GM11168 (cell line): Measurements from ENCODE around the gene IQSEC2.

Experiments
- in situ Hi-C: fragments of 300-500 bp; cut with MboI; formaldehyde crosslinking; loops from one replicate; pipeline ENCODE4 v1.12.0; 2022; ENCODE audit warnings: low sequenced_read_pairs; ENCODE audit not compliant: unreplicated experiment

The IQSEC2 gene

DNA sequence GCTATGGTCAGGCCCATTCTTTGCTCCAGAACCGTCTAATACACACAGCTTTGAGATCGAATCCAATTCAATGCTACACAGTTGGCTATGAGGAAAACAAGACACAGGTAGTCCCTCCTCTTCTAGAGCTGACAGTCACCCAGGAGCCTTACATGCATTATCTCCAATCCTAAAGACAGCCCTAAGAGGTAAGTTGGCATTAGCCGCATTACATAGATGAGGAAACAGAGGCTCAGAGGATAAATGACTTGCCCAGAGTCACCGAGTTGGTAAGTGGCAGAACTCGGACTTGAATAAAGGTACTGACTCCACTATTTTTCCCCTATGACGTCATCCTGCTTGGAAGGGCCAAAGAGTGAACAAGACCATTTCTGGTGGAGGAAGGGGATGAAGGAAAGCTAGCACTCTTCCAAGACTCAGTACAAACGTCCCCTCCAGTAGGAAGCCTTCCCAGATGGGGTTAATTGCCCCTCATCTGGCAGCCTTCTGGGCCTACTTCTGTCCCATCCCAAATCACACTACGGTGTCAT, 8.5 kb downstream of the IQSEC2 start:
- in situ Hi-C loops, result no loop called here

DNA sequence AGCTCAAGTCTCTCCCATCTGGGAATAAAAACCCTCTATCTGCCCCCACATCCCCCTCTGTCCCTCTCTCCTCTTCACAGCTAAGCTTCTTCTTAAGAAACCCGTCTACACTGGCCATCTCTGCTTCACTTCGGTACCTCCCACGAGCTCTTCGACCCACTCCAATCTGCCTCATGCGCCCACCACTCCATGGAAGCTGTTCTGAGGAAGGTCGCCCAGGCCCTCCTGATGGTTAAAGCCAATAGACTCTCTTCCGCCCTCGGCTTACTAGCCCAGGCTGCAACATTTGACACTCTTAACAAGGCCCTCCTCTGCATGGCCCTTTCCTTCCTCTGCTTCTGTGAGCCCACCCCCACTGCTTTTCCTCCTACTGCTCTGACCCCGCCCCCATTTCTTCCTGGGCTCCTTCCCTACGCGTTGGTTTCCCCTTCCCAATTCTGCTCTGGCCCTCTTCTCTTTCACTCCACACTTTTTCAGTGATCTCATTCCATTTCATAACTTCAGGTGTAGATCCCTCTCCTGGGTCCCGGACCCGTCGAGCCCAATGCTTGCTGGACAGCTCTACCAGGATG, 11.8 kb downstream of the IQSEC2 start:
- in situ Hi-C loops, result no loop called here

GRCh38 chrX:53268173-53268572, 13.2 kb downstream of the IQSEC2 start:
- in situ Hi-C loops, result no loop called here

GRCh38 chrX:53266914-53267313, 14.5 kb downstream of the IQSEC2 start:
- in situ Hi-C loops, result no loop called here

DNA sequence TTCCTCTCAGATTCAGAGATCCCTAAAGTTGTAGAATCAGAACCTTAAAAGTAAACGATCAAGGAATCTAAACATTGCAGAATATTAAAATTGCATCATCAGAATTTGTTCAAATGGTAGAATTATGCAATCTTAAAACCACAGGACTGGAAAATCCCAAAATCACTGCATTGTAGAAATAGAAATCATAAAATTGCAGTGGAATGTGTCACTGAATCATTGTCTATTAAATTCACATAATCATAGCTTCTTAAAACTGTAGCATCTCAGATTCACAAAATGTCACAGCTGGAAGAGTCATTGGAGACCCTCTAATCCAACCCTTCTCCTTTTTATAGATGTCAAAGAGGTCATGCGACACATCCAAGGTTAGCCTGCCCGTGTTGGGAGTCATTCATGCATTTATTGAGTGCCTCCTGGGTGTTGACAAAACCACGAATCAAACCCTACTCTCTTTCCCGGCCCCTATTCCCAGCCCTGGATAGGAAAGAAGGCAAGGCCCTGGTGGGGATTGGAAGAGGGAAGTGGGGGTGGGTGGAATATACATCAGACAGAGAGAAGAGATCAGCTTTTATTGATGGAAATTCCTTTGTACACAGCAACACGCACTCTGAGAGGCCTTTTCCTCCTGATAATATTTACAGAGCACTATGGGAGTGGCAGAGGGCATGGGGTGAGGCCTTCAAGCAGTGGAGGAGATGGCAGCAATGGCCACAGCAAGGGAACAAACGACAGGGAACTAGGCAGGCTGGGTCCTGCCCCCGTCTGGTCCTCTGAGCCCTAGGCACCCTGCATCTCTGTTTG, 15.4 kb downstream of the IQSEC2 start:
- in situ Hi-C loops, result no loop called here

- in situ Hi-C loops, result no loop called here
These were observed 17.7 kb downstream of the IQSEC2 start for GRCh38 chrX:53263597-53264094.

DNA sequence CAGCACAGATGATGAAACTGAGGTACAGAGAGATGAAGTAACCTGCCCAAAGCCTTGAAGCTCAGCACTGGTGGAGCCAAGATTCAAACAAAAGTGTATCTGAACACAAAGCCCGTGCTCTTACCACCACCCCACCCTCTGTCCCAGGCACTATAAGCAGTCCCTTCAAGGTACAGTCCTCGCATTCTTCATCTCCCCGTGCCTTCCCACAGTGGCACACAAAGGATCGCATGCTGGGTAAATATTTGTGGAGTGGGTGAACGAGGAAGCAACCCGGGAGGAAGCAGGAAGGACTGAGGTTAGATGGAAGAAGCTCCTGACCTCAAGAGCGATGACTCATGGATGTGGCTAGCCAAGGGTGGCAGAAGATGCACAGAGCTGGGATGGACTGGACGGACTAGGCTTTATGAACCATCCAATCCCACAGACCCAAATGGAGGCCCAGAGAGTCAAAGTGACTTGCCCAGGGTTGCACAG, 18.4 kb downstream of the IQSEC2 start:
- in situ Hi-C loops, result no loop called here

DNA sequence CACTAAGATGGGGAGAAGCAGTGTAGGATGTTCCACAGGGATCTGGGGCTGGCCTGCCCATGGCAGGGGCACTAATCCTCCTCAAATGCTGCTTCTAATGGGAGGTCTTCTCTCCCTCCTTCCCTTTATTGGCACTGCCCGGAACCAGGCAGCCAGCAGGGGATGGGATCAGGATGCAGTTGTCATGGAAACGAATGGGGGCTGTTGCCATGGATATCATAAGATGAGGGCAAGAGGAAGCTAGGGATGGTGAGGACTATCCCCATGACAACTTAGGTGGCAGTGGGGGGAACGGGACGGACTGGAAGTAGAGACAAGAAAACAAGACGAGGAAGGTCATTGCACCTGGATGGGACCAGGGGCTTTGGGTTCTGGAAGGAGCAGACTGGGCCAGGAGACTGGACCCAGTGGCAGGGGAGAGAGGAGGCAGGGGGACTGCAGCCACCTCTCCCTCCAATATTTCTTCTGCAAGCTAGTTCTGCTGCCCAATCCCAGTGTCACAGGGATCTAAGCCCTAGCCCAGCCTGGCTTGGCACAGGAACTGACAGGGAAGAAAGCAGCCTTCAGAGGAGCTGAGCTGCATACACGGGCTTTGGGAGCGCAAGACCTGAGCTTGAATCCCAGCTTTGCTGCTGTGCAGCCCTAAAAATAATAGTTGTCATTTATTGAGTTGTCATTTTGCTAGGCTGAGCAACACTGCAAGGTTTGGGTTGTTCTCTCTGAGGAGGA, 19.0 kb downstream of the IQSEC2 start:
- in situ Hi-C loops, result no loop called here

GRCh38 chrX:53261355-53261972, 19.9 kb downstream of the IQSEC2 start:
- in situ Hi-C loops, result no loop called here

- in situ Hi-C loops, result no loop called here
These were observed 20.5 kb downstream of the IQSEC2 start for GRCh38 chrX:53260836-53261235.

DNA sequence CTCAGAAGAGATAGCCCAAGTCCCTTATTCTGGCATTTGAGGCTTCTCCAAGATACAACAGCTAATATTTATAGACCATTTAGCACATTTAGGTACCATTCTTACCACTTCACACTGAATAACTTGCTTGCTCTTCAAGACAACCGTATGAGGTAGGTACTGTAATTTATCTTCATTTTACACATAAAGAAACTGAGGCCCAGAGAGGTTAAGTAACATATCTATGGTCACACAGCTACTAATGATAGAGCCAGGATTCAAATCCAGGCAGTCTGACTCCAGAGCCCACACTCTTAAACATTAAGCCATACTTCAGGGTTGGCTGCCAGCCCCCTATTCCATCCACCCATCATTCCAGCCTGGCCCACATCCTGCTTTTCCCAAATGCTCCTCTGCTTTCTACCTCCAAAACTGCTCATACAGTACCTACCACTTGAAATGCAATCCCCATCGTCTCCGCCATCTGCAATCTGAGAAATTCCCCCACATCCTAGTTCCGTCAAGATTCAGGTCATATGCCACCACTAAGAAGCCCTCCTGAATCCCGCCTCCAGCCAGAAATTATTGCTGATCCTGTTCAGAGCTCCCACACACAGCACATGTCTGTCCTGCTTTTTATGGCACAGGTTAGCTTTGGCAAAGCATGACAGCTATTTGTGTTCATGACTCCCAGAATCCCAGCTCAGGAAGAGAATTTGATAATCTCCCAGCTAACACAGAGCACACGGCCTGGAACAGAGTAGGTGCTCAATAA, 23.5 kb downstream of the IQSEC2 start:
- in situ Hi-C loops, result no loop called here

DNA sequence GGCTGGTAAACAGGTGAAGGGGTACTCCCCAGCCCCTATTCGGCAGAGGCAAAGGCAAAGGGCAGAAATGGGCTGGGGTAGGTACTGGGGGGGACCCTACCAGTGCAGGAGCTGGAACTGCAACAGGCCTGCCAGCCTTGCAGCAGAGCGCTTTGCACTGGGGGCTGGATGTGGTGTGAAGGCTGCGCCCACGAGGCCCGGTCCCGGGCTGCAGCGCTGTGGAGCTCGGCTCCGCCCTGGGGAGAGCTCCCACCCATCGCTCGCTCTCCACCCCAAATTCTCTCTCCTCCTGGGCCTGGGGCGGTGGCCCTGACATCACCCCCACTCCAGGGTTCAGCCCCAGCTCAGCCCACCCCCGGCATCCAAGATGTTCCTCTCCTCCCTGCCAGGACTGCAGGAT, 24.2 kb downstream of the IQSEC2 start:
- in situ Hi-C loops, result no loop called here

DNA sequence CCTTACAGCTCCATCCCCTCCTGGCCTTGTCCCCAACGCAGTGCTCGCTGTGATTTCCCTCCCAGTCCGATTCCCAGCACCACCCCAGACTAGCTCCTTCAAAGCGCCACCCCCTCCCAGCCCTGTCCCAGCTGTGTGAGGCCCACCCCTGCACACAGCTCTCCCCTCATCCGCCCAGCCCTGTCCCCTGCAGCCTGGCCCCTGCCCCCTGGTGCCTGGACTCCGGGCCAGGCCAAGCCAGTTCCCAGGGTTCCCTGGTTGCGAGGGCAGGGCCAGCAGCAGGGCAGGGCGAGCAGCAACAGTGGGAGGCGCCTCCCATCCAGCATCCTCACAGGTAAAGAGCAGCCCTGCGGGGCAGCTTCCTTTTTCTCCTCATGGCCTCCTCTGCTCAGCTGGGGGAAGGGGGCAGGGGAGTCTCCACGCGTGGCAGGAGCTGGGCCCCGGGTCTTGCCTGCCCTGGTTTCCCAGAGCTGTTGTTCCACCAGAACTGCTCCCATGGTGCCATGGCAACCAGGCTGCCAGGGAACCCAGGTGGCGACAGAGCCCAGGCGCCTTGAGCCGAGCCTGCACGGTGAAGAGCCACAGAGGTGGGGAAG, 24.8 kb downstream of the IQSEC2 start:
- in situ Hi-C loops, result no loop called here

- in situ Hi-C loops, result no loop called here
These were observed 25.6 kb downstream of the IQSEC2 start for GRCh38 chrX:53255738-53256191.

DNA sequence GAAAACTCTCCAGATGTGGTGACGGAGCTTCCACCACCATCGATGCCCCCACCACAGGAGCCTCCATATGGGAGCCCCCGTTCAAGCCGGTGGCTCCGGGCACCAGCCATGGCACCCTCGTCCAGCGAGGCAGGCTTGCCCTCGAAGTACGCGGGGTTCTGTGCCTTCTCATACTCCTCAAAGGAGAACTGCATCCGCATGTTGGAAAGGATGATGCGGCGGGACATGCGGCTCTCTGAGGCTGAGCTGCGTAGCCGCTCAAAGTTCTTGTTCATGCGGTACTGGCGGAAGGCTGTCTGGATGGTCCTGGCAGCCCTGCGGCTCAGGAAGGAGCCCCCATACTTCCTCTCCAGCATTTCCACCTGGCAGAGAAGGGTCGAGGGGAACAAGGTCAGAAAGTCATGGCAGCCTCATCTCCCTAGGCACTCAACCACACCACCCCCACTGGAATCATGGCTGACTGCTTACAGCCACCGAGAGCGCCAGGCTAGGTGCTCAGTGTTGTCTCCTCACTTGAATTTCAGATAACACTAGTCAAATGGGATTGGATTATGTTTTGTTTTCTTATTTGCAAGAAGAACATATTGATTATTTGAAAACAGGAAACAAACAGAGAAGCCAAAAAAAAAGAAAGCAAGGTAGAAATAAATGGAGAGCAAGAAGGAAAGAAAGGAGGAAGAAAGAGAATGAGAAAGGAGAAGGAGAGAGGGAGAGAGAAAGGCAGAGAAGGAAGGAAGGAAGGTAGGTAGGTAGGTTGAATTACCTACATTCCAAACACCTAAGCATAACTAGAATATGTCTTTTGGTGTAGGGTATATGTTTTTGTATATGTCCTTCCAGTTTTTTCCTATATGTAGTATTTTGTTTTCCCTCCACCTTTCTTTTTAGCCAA, 26.6 kb downstream of the IQSEC2 start:
- in situ Hi-C loops, result no loop called here

GRCh38 chrX:53253293-53254020, 27.9 kb downstream of the IQSEC2 start:
- in situ Hi-C loops, result no loop called here

- in situ Hi-C loops, result no loop called here
These were observed 30.1 kb downstream of the IQSEC2 start for GRCh38 chrX:53251307-53251706.

DNA sequence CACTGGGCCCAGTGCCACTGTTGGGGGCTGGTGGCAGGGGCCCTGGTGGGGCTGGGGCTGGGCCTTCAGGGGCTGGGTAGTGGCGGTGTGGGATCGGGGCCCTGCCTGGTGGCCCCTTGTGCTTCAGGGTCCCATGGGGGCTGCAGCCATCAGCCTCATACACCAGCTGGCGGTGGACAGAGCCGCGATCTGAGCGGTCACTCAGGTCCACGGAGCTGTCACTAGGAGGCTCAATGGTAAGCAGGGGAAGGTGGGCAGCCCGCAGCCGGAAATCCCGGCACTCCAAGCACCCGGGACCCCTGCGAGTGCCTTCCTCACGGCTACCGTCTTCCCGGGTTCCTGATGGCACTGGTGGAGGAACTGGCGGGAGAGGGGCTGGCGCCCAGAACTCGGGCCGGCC, 30.8 kb downstream of the IQSEC2 start:
- in situ Hi-C loops, result no loop called here
